Aortic smooth muscle cell (primary cell): ENCODE measurements around the gene PHTF1. TPM values are rescaled to one million over a fixed set of nuclear protein-coding genes. Genes with fewer than 3 reads are reported as not detected.

Experiments used
- total RNA-seq: library from RNA; depleted of rRNA; stranded (reverse); fragments of >200 nt; gene quantifications from 2 replicates; pipeline ENCODE4 v1.2.3, GENCODE V29; 2014

Gene PHTF1
- total RNA-seq = 33.6 and 36.3 TPM in 2 replicates

DNA sequence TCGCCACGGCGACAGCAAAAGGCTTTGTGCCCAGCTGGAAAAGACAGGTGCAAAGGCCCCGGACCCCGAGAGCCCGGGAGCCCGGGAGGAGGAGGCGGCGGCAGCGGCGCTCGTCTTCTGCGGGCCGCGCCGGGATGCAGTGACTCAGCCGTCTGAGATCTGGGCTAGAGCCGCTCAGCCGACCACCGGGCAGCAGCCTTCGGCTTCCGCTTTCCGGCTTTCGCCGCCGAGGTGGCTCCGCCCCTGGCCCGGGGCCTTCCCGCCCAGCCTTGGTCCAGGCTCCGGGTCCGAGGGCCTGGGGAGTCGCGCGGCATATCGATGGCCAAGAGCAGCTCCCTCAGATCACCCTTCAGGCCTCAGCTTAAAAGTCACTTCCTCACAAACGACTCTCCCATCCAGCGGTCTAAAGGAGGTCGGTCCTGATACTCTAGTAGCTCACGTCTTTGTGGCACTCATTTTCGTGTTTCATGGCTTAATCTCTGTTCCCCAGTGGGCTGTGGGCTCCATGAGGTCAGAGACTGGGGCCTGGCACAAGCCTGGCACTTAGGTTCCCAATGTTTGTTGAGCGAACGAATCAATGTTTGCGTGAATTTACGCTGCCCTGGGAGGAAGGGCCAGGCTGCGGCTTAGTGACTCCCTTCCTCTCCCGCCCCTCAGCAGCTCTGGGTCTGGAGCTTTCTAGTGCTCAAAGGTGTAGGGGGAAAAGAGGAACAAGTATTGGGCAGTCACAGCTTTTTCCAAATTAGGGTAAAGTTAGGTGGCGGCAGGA lies at the start of gene PHTF1:
TSS of gene PHTF1 (minus strand) at position 154 of the 769 bp plus-strand sequence. CDS start 783 bp downstream, outside the sequence.

Other genes starting within 250 kb of the PHTF1 start
- gene RSBN1, start 53.0 kb upstream of the PHTF1 start, total RNA-seq = 5.4 and 12.9 TPM in 2 replicates
- 0.50 and 1.1 TPM in 2 replicates for gene PTPN22, start 112.2 kb upstream of the PHTF1 start, total RNA-seq
- 0.26 and 0.31 TPM in 2 replicates for gene BCL2L15, start 128.1 kb upstream of the PHTF1 start, total RNA-seq
- gene AP4B1, start 145.3 kb upstream of the PHTF1 start, total RNA-seq = 13.4 and 17.8 TPM in 2 replicates
- 1.9 and 3.2 TPM in 2 replicates for gene DCLRE1B, start 145.8 kb upstream of the PHTF1 start, total RNA-seq
- gene HIPK1, start 169.8 kb upstream of the PHTF1 start, total RNA-seq = 22.6 and 23.5 TPM in 2 replicates
- gene OLFML3, start 220.0 kb upstream of the PHTF1 start, total RNA-seq = 19.6 and 50.0 TPM in 2 replicates